Nucleus accumbens (tissue), 56 donors: Measurements from ENCODE around the gene DIDO1.
A peak's percentile ranks its signal among the peaks of the same experiment; 100 is the strongest.
"Not testable (repeated sequence)": the region's sequence is repeated elsewhere in the genome, so short reads cannot be mapped to it uniquely, and the experiment has no call there.

Experiments used
- DNase-seq, 56 donors: peaks; one replicate each; lab custom pipeline; 2025; lab: John Stamatoyannopoulos, UW

The DIDO1 gene

GRCh38 chr20:62872184-62872847 lies 54.0 kb downstream of the DIDO1 start:
- no peak for DNase-seq

- no peak for DNase-seq
These were observed 62.1 kb downstream of the DIDO1 start for GRCh38 chr20:62864207-62864606.

GRCh38 chr20:62861726-62862336 lies 64.5 kb downstream of the DIDO1 start, which contains the start of gene TCFL5:
TCFL5 (minus strand) TSS chr20:62861822; CDS start chr20:62861670, 152 bp downstream.
- peak in 55 of 56 donors; percentile 42 to 95 (median 89) for DNase-seq

DNA sequence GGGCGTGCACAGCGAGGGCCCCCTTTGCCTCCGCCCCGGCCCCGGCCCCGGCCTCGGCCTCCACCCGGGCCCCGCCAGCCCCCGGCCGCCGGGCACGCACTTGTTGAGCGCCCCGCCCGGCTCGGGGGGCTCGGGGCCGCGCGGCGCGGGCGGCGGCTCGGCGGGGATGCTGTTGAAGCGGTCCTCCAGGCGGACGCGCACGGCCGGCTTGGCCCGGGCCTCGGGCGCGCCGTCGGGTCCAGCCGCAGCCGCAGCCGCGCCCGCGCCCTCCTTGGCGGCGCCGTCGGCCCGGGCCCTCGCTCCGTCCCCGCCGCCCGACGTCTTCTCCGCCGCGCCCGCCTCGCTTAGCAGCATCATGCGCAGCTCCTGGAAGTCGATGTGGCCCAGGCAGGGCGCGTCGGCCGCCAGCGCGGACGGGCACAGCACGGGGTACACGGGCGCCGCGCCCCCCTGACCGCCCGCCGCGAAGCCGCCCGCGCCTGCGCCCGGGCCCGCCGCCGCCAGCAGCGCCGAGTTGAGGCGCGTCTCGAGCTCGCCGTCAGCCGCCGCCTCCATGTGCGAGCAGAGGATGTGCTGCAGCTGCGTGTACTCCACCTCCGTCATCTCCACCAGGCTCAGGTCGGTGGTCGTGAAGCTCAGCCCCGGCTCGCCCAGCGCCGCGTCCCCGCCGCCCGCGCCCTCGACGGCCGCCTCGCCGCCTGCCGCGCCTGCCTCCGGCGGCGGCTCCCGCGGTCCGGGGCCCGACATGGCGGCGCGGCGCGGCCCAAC lies 65.2 kb downstream of the DIDO1 start:
- DNase-seq, result peak in 2 of 56 donors; percentile 14 to 19

GRCh38 chr20:62860391-62860923 lies 65.8 kb downstream of the DIDO1 start:
- DNase-seq, result peak in 26 of 56 donors; percentile 17 to 57 (median 32)

GRCh38 chr20:62859721-62860120 lies 66.6 kb downstream of the DIDO1 start:
- no peak for DNase-seq

DNA sequence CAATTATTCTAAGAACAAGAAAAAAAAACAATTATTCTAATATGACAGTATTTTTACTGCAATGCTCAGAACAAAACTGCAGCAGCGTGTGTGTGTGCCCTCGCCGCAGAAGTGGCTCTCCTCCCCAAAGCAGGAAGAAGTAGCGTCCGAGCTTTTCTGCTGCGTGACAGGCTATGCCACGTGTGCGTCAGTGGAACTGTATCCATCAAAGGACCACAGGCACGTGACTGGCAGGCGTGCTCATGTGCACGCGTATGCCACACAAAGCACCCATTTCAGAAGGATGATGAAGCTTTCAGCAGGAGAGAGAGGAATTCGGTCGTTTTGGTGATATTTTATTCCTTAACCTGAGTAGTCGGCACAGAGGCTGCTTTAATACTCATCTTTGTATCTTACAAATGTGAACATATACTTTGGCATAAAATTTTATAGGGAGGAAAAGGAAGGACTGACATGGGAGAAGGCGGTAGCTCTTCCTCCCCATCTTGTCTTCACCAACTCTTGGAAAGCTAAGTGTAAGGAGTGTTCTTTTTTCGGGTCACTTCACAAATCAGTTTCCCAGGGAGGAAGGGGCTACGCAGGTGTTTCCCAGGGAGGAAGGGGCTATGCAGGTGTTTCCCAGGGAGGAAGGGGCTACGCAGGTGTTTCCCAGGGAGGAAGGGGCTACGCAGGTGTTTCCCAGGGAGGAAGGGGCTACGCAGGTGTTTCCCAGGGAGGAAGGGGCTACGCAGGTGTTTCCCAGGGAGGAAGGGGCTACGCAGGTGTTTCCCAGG lies 68.1 kb downstream of the DIDO1 start:
- peak in 28 of 56 donors; percentile 12 to 77 (median 40) for DNase-seq

GRCh38 chr20:62856931-62857619 lies 69.2 kb downstream of the DIDO1 start:
- DNase-seq, result no peak

- no peak for DNase-seq
These were observed 71.2 kb downstream of the DIDO1 start for GRCh38 chr20:62855120-62855519.

DNA sequence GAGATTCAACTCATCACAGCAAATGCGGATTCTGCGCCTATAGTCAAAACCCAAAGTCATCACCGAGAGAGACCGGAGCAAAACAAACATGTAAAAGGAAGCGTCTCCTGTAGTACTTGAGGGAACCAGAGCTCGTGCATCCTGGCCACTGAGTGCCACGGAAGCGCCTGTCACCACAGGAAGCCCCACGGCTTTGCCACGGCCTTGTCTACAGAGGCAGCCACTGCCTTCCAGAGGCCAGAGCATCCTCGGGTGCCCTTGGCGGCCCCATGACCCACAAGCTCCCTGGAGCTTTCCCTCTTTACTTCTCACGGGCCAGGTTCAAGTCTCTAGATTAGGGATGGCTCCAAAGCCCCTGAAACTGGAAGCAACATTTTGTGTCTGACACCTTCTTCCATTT lies 72.2 kb downstream of the DIDO1 start:
- no peak for DNase-seq

DNA sequence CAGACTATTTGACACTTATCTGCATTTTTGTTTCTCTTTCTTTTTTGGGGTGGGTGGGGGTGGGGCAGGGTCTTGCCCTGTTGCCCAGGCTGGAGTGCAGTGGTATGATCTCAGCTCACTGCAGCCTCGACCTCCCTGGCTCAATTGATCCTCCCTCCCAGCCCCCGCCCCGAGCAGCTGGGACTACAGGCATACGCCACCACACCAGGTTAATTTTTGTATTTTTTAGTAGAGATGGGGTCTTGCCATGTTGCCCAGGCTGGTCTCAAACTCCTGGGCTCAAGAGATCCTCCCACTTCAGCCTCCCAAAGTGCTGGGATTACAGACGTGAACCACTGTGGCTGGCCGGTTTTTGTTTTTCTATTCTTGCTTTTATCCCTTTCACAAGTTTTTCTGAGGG lies 73.0 kb downstream of the DIDO1 start:
- not testable (repeated sequence) for DNase-seq

DNA sequence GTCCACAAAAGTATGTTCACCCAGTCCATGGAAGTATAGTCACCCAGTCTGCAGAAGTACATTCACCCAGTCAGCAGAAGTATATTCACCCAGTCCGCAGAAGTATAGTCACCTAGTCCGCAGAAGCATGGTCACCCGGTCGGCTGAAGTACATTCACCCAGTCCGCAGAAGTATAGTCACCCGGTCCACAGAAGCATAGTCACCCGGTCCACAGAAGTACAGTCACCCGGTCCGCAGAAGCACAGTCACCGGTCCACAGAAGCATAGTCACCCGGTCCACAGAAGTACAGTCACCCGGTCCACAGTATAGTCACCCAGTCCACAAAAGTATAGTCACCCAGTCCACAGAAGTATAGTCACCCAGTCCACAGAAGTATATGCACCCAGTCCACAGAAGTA lies 73.5 kb downstream of the DIDO1 start:
- DNase-seq, result no peak

- DNase-seq, result no peak
These were observed 74.1 kb downstream of the DIDO1 start for GRCh38 chr20:62852196-62852595.

DNA sequence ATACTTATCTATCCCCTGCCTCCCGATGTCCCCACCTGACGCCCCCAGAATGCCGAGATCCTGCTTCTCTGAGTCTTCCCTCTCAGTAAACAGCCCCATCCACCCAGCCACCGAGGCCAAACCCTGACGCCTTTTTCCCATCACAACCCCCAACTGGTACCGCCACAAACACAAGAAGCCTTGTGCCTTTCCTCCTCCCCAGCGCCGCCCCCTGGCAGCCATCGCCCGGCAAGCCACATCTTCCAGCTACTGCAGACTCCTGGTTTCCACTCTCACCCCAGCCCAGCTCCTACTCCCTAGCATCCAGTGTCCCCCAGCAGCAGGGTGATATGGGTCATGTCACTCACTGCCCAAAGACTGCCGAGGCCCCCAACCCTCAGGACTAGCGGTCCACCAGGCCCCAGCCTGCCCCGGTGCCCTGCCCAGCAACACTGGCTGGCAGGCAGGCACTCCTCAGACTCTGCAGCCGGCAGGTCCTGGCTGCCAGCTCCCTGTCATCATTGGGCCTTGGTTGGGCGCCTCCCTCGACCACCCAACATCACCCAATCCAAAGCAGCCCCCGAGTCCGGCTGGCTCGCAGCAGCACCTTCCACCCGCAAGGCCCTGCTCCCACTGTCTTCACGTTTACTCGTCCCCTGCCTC lies 75.9 kb downstream of the DIDO1 start:
- peak in 52 of 56 donors; percentile 29 to 90 (median 76) for DNase-seq

GRCh38 chr20:62849431-62849830 lies 76.9 kb downstream of the DIDO1 start:
- DNase-seq, result no peak

DNA sequence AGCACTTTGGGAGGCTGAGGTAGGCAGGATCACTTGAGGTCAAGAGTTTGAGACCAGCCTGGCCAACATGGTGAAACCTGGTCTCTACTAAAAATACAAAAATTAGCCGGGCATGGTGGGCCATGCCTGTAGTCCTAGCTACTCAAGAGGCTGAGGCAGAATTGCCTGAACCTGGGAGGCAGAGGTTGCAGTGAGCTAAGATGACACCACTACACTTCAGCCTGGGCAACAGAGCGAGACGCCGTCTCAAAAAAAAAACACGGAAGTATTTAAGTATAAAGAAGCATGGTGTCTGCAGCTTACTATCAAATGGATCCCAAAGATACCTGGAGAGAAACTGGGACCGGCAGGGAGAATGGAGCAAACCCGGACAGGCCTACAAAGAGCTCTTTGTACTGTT lies 77.4 kb downstream of the DIDO1 start:
- not testable (repeated sequence) for DNase-seq

DNA sequence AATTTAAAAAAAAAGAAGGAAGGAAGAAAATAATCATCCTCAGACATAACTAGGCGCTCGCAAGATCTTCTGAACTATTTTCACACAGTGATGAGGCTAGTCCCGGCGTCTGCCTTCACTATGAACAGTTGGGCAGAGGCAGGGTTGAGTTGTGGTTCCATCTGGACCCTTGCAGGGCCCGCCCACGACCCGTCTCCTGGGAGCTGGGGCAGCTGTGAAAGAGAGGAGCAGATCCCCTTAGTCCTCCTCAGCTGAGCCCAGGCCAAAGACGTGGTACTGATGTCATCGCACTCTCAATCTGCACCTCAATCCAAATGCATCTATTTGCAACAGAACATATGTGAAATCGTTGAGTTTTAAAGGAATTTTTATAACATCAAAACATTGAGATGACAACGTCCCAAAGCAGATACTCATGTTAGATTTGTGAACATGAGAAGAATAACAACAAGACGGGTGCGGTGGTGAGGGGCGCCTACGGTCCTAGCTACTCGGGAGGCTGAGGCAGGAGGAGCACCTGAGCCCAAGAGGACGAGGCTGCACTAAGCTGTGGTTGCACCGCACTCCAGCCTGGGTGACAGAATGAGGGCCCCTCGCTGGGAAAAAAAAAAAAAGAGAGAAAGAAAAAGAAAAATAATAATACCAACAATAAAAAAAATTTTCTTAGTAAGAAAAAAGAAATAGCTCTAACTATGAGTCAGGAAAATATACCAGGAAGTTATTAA lies 80.0 kb downstream of the DIDO1 start:
- no peak for DNase-seq

DNA sequence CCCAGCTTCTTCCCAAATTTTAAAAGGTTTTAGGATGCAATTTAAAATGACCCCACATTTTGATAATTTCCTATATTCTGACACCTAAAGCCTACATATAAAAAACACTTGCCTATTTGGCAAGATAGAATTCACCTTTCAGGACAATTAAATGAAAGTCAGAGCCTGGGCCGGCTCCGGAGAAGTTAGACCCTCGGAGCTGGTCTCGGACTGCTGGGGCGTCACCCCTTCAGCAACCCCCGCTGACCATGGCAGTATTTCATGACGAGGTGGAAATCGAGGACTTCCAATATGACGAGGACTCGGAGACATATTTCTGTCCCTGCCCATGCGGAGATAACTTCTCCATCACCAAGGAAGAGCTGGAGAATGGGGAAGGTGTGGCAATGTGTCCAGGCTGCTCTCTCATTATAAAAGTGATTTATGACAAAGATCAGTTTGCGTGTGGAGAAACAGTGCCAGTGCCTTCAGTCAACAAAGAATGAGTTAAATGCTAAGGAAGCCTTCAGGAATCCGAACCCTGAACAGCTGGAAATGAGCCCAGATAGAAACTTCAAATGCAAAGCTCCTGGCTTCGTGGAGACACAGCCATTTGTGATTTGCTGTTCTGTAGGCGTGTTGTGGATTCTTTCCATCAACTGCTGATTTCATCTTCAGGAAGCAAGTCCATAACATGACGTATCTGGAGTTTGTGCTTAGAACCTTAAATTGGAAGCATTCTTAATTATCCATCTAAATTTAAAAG lies 80.7 kb downstream of the DIDO1 start:
- no peak for DNase-seq
